PC-9 (cell line): ENCODE data around the gene JSRP1. TPM values are rescaled to one million over a fixed set of nuclear protein-coding genes. Genes with fewer than 3 reads are reported as not detected.

Experiments used
- BruUV-seq: library from RNA; stranded (reverse); fragments of 400-500 nt; replicated peaks from 2 replicates; lab custom pipeline; 2021; lab: Mats Ljungman, UMichigan
- CTCF ChIA-PET: fragments of 300-600 bp; sonication (Branson Sonifier 250); formaldehyde crosslinking; loops from one replicate; lab custom pipeline; 2022; ENCODE audit warnings: antibody characterized with exemption; lab: Charles Lee
- POLR2A ChIA-PET: fragments of 300-600 bp; sonication (Branson Sonifier 250); formaldehyde crosslinking; loops from one replicate; lab custom pipeline; 2022; ENCODE audit warnings: antibody characterized with exemption; ENCODE audit not compliant: unreplicated experiment; lab: Charles Lee
- DNase-seq, 2 experiments: peaks; one replicate each; pipeline versions ENCODE4 v3.0.0 to v3.0.0-alpha.2; 2015 to 2022; ENCODE audit warnings: mixed read lengths in 1 of 2
- H2AFZ ChIP-seq: fragments of 200-600 bp; sonication (generic); 2 replicates; pipeline ENCODE4 v1.8.1; 2017; ENCODE audit warnings: antibody characterized with exemption
- H3F3A ChIP-seq: fragments of 200-600 bp; sonication (generic); 2 replicates; pipeline ENCODE4 v1.8.1; 2017; ENCODE audit warnings: antibody characterized with exemption, mild to moderate bottlenecking, low read depth; ENCODE audit not compliant: insufficient read depth
- H3K27ac ChIP-seq: fragments of 200-600 bp; sonication (generic); 2 replicates; pipeline ENCODE4 v1.6.1; 2016; ENCODE audit warnings: mixed run types
- H3K27me3 ChIP-seq: fragments of 200-600 bp; sonication (generic); 2 replicates; pipeline ENCODE4 v1.6.1; 2016; ENCODE audit warnings: low read depth, mixed run types; ENCODE audit not compliant: insufficient read depth
- H3K36me3 ChIP-seq: fragments of 200-600 bp; sonication (generic); 2 replicates; pipeline ENCODE4 v1.6.1; 2016; ENCODE audit warnings: low read depth, mixed run types
- H3K4me1 ChIP-seq: fragments of 200-600 bp; sonication (generic); replicated peaks from 2 replicates; pipeline ENCODE4 v1.6.1; 2016; ENCODE audit warnings: mixed run types; ENCODE audit not compliant: insufficient read depth
- H3K4me2 ChIP-seq: fragments of 200-600 bp; sonication (generic); 2 replicates; pipeline ENCODE4 v1.6.1; 2017; ENCODE audit warnings: mixed run types
- H3K4me3 ChIP-seq: fragments of 200-600 bp; sonication (generic); 2 replicates; pipeline ENCODE4 v1.6.1; 2016; ENCODE audit warnings: mixed run types
- H3K79me2 ChIP-seq: fragments of 200-600 bp; sonication (generic); 2 replicates; pipeline ENCODE4 v1.6.1; 2017; ENCODE audit warnings: low read depth, mixed run types
- H3K9me2 ChIP-seq: fragments of 200-600 bp; sonication (generic); 2 replicates; pipeline ENCODE4 v1.8.1; 2017; ENCODE audit warnings: mild to moderate bottlenecking; ENCODE audit not compliant: insufficient read depth
- H3K9me3 ChIP-seq: fragments of 200-600 bp; sonication (generic); 2 replicates; pipeline ENCODE4 v1.8.1; 2016; ENCODE audit warnings: low read depth; ENCODE audit not compliant: insufficient read depth
- H4K20me1 ChIP-seq: fragments of 200-600 bp; sonication (generic); 2 replicates; pipeline ENCODE4 v1.8.1; 2017; ENCODE audit not compliant: insufficient read depth
- CTCF ChIP-seq: fragments of 200-600 bp; sonication (generic); conservative IDR thresholded peaks from 2 replicates; pipeline ENCODE4 v1.6.1; 2017; ENCODE audit warnings: mixed run types, antibody characterized with exemption, mild to moderate bottlenecking, moderate library complexity
- EZH2 ChIP-seq: fragments of 200-600 bp; sonication (generic); IDR thresholded peaks from 2 replicates; pipeline ENCODE4 v1.8.0; 2017; ENCODE audit warnings: antibody characterized with exemption, low read depth
- intact Hi-C: fragments of 100-400 bp; cut with micrococcal nuclease; formaldehyde crosslinking; loops from one replicate; pipeline ENCODE4 v1.10.0; 2022; ENCODE audit not compliant: unreplicated experiment
- total RNA-seq: library from RNA; stranded (reverse); gene quantifications from 2 replicates; pipeline ENCODE4 v1.2.3, GENCODE V29; 2021

JSRP1 gene
- total RNA-seq, 1 experiment from 2014 or later, result 1.1 TPM

GRCh38 chr19:2235381-2236063 lies 20.7 kb downstream of the JSRP1 start:
- Histone ChIP-seq H3K27me3 (no peaks in the 10 kb centered on the region), H3K9me2 (no peaks in the 10 kb centered on the region), H3K4me1 (peaks cover 15% of the 10 kb centered on the region), H3K9me3 (no peaks in the 10 kb centered on the region), H3K36me3 (no peaks in the 10 kb centered on the region), H3K27ac (no peak overlapping the region), H3F3A (peaks cover 9% of the 10 kb centered on the region; the same call in 1 of the 2 replicates), H3K4me2 (peak overlapping the region; percentile 93), H3K4me3 (peak overlapping the region; percentile 82), H4K20me1 (peaks cover 33% of the 10 kb centered on the region), H2AFZ (peak overlapping the region; percentile 67; the same call in 1 of the 2 replicates), H3K79me2 (peaks cover 62% of the 10 kb centered on the region)
- CTCF ChIA-PET, result interaction anchor here (0.6 kb wide), 1 partner anchor 79 kb away, joined by 4 read pairs; no protein-coding TSS in a partner anchor
- POLR2A ChIA-PET, result interaction anchor here (0.6 to 0.7 kb wide), 2 partner anchors 85 to 240 kb away, joined by 3 to 4 read pairs; partner anchors contain the start of gene GADD45B
- intact Hi-C loops, result loop anchor here (1.0 to 10.0 kb wide), 3 partner anchors 79 to 229 kb away; no protein-coding TSS in a partner anchor
- BruUV-seq, result no TSS peak
- DNase-seq, result peak in 1 of 2 experiments; percentile 9
- TF ChIP-seq EZH2, result no peak

- no TSS peak for BruUV-seq
- POLR2A ChIA-PET, result no interaction called here
- TF ChIP-seq EZH2, result no peak
- no peak for TF ChIP-seq CTCF
These were observed 21.2 kb downstream of the JSRP1 start for GRCh38 chr19:2234996-2235380.

GRCh38 chr19:2233601-2234280 lies 22.5 kb downstream of the JSRP1 start:
- H3K4me3 ChIP-seq, result no peak overlapping the region
- peaks cover 45% of the 10 kb centered on the region for H3K79me2 ChIP-seq
- H4K20me1 ChIP-seq, result peaks cover 15% of the 10 kb centered on the region
- H2AFZ ChIP-seq, result no peak overlapping the region
- H3K27me3 ChIP-seq, result no peaks in the 10 kb centered on the region
- peaks cover 8% of the 10 kb centered on the region; the same call in 1 of the 2 replicates for H3F3A ChIP-seq
- POLR2A ChIA-PET, result no interaction called here
- CTCF ChIA-PET, result interaction anchor here (0.7 kb wide), 1 partner anchor 1395 kb away, joined by 3 read pairs; no protein-coding TSS in a partner anchor
- no peak for DNase-seq
- H3K9me3 ChIP-seq, result no peaks in the 10 kb centered on the region
- peaks cover 13% of the 10 kb centered on the region for H3K4me1 ChIP-seq
- BruUV-seq, result no TSS peak
- no peak overlapping the region for H3K27ac ChIP-seq
- TF ChIP-seq EZH2 (no peak), CTCF (no peak)
- intact Hi-C loops, result loop anchor here (10.0 kb wide), 1 partner anchor 231 kb away; no protein-coding TSS in a partner anchor
- no peaks in the 10 kb centered on the region for H3K36me3 ChIP-seq
- H3K9me2 ChIP-seq, result no peaks in the 10 kb centered on the region
- H3K4me2 ChIP-seq, result no peak overlapping the region

More at GRCh38 chr19:2234996-2235380, 21.2 kb downstream of the JSRP1 start:
- Histone ChIP-seq H4K20me1 (peaks cover 28% of the 10 kb centered on the region), H3K79me2 (peaks cover 57% of the 10 kb centered on the region), H3K9me3 (no peaks in the 10 kb centered on the region), H3K4me1 (peaks cover 15% of the 10 kb centered on the region), H3F3A (peaks cover 9% of the 10 kb centered on the region; the same call in 1 of the 2 replicates), H2AFZ (no peak overlapping the region), H3K9me2 (no peaks in the 10 kb centered on the region), H3K4me3 (peak overlapping the region; percentile 82), H3K36me3 (no peaks in the 10 kb centered on the region), H3K4me2 (peak overlapping the region; percentile 93), H3K27me3 (no peaks in the 10 kb centered on the region), H3K27ac (no peak overlapping the region)
- DNase-seq, result peak in 1 of 2 experiments; percentile 11
- intact Hi-C loops, result loop anchor here (10.0 kb wide), 1 partner anchor 230 kb away; no protein-coding TSS in a partner anchor
- CTCF ChIA-PET, result interaction anchor here (0.6 kb wide), 1 partner anchor 79 kb away, joined by 4 read pairs; no protein-coding TSS in a partner anchor
